ENCODE measurements around the gene TEX9. TPM values are rescaled to one million over a fixed set of nuclear protein-coding genes. Genes with fewer than 3 reads are reported as not detected.

The TEX9 gene
- total and polyA plus RNA-seq, 2 of the 4 experiments (the other 2 are of a cell fraction), result 0.63 to 1.4 TPM

- H2AK9ac ChIP-seq (replicated peaks; ENCODE audit: low read depth, low read length, poor library complexity), result no peak overlapping the region
- no peaks in the 10 kb centered on the region for H3K9me3 ChIP-seq (ENCODE audit: control insufficient read depth, insufficient read depth, low read length)
- H4K20me1 ChIP-seq (ENCODE audit: insufficient read depth, low read length), result no peaks in the 10 kb centered on the region
- no peak overlapping the region for H3K14ac ChIP-seq (replicated peaks; ENCODE audit: low read depth, low read length)
- no peak overlapping the region for H4K91ac ChIP-seq (ENCODE audit: insufficient read depth, low read depth, low read length)
- no peak overlapping the region for H3K4me3 ChIP-seq (ENCODE audit: insufficient read depth, low read depth, low read length)
- H2AFZ ChIP-seq (replicated peaks; ENCODE audit: low read length, poor library complexity), result no peak overlapping the region
- no peaks in the 10 kb centered on the region for H3K79me1 ChIP-seq (ENCODE audit: low read depth in 1 of 2, low read length in 2 of 2)
- intact Hi-C loops (cut with micrococcal nuclease), result no loop called here
- BruUV-seq (replicated peaks), result no TSS peak
- no peak overlapping the region for H2BK5ac ChIP-seq (ENCODE audit: low read depth, low read length, poor library complexity, severe bottlenecking)
- no peak overlapping the region for H2BK120ac ChIP-seq (ENCODE audit: low read depth, low read length)
- no peak overlapping the region for H2AK5ac ChIP-seq (ENCODE audit: low read depth, low read length)
- no peak overlapping the region for H4K8ac ChIP-seq (ENCODE audit: low read depth in 2 of 2, low read length in 2 of 2)
- no peak overlapping the region for H3K27ac ChIP-seq (ENCODE audit: insufficient read depth, low read length)
- ATAC-seq (ENCODE audit: low read depth) (no peak), DNase-seq (no peak)
- no peak overlapping the region for H3K23ac ChIP-seq (ENCODE audit: low read depth, low read length)
- H3K27me3 ChIP-seq (ENCODE audit: control insufficient read depth, insufficient read depth, low read length), result no peaks in the 10 kb centered on the region
- no peak overlapping the region for H3K18ac ChIP-seq (ENCODE audit: low read depth, low read length)
- no peak overlapping the region for H3K4me2 ChIP-seq (ENCODE audit: low read depth, low read length)
- in situ Hi-C loops (cut with MboI; ENCODE audit: low sequenced_read_pairs), result no loop called here
- H3K4ac ChIP-seq (ENCODE audit: low read depth, low read length), result no peak overlapping the region
- ChIA-PET POLR2A (ENCODE audit: unreplicated experiment) (interaction anchor here (0.7 kb wide), 1 partner anchor 61 kb away, joined by 13 read pairs; no protein-coding TSS in a partner anchor), CTCF (no interaction called here)
- TF ChIP-seq NFE2L2 (IDR thresholded peaks at IDR 0.05; ENCODE audit: low read depth, low read length) (no peak), MAFK (IDR thresholded peaks at IDR 0.05; ENCODE audit: low read depth, low read length) (peak; percentile 19; the same call in 1 of the 2 replicates)
- no peak overlapping the region for H2BK15ac ChIP-seq (ENCODE audit: low read depth, low read length)
- no peaks in the 10 kb centered on the region for H3K36me3 ChIP-seq (ENCODE audit: control insufficient read depth, insufficient read depth, low read length)
- WGBS, 2 experiments (ENCODE audit: extremely low coverage in 2 of 2, insufficient read length in 1 of 2), result 0% methylated on average over 1 of the region's 1 CpG; no CpG with 5 or more reads in 1 of the 2 experiments
- H2BK20ac ChIP-seq (ENCODE audit: low read depth, low read length), result no peak overlapping the region
- H3K4me1 ChIP-seq (ENCODE audit: control insufficient read depth, insufficient read depth, low read length), result no peaks in the 10 kb centered on the region
- H3K9me1 ChIP-seq (ENCODE audit: insufficient read depth, low read length), result no peaks in the 10 kb centered on the region
- dilution Hi-C loops (cut with HindIII; ENCODE audit: low sequenced_read_pairs, unreplicated experiment), result no loop called here
- H3K9ac ChIP-seq (ENCODE audit: low read depth, low read length), result no peak overlapping the region
- H3K56ac ChIP-seq (ENCODE audit: extremely low read depth, insufficient read depth, low read length), result no peak overlapping the region
- no peak overlapping the region for H4K5ac ChIP-seq (ENCODE audit: low read depth, low read length)
Measured at GRCh38 chr15:56323435-56323834, 41.8 kb upstream of the TEX9 start.
